Gastroesophageal sphincter (tissue), 4 donors: ENCODE measurements around the gene PADI4. TPM values are rescaled to one million over a fixed set of nuclear protein-coding genes. Genes with fewer than 3 reads are reported as not detected.
A peak's percentile ranks its signal among the peaks of the same experiment; 100 is the strongest.

ENCODE experiments used
- ATAC-seq: fragments of 150-250 bp; one replicate; pipeline ENCODE4 v1.9.1; 2016; ENCODE audit warnings: mild to moderate bottlenecking, moderate library complexity
- H3K27ac ChIP-seq, 4 donors: fragments of 200-600 bp; sonication (generic) in 3 of 4; 1 replicate in 3 of 4; 2 replicates in 1 of 4; pipeline ENCODE4 v1.5.1; 2016 to 2019
- H3K27me3 ChIP-seq: fragments of 200-600 bp; sonication (generic); one replicate; pipeline ENCODE4 v1.5.1; 2019
- H3K36me3 ChIP-seq, 2 donors: fragments of 200-600 bp; sonication (generic); one replicate each; pipeline ENCODE4 v1.5.1; 2019; ENCODE audit warnings: control low read depth in 1 of 2
- H3K4me1 ChIP-seq, 3 donors: fragments of 200-600 bp; sonication (generic); 1 replicate in 2 of 3; 2 replicates in 1 of 3; pipeline ENCODE4 v1.5.1; 2016 to 2019; ENCODE audit warnings: control low read depth in 2 of 3
- H3K4me3 ChIP-seq, 2 donors: fragments of 200-600 bp; sonication (generic); one replicate each; pipeline ENCODE4 v1.5.1; 2019; ENCODE audit warnings: mild to moderate bottlenecking in 1 of 2, moderate library complexity in 1 of 2
- H3K9me3 ChIP-seq, 3 donors: fragments of 200-600 bp; sonication (generic); one replicate each; pipeline ENCODE4 v1.5.1; 2017 to 2019; ENCODE audit warnings: control low read depth in 2 of 3
- EP300 ChIP-seq: sonication (generic); formaldehyde crosslinking; IDR thresholded peaks from one replicate; pipeline ENCODE4 v1.6.1; 2017; ENCODE audit warnings: antibody characterized with exemption, mild to moderate bottlenecking
- POLR2A ChIP-seq, 2 donors: fragments of 450-650 bp; IDR thresholded peaks; one replicate each; pipeline ENCODE4 v1.6.1; 2017; ENCODE audit warnings: antibody characterized with exemption in 2 of 2, mild to moderate bottlenecking in 2 of 2, moderate library complexity in 1 of 2
- POLR2AphosphoS5 ChIP-seq: sonication (generic); formaldehyde crosslinking; IDR thresholded peaks from one replicate; pipeline ENCODE4 v1.6.1; 2017; ENCODE audit warnings: antibody characterized with exemption
- WGBS, 2 donors: methylation state at CpG; one replicate each; pipeline ENCODE4 v1.1.5; 2018; ENCODE audit warnings: low coverage in 1 of 2; 5-methylcytosine and 5-hydroxymethylcytosine counted together
- total RNA-seq, 4 donors: library from RNA; depleted of rRNA; stranded (reverse); fragments of >200 nt; gene quantifications; one replicate each; pipeline ENCODE4 v1.1.0, GENCODE V29; 2016
- TF ChIP-seq, protein P1 (sequence below), 4 experiments: fragments of 200-600 bp in 2 of 4; fragments of 450-650 bp in 2 of 4; sonication (generic) in 1 of 4; IDR thresholded peaks; one replicate each; pipeline ENCODE4 v1.5.1; 2017 to 2019; ENCODE audit warnings: antibody characterized with exemption in 4 of 4, mild to moderate bottlenecking in 2 of 4, moderate library complexity in 2 of 4

PADI4 gene
- total RNA-seq, 4 donors from 2014 or later: 1.6 TPM; not detected in 3

DNA sequence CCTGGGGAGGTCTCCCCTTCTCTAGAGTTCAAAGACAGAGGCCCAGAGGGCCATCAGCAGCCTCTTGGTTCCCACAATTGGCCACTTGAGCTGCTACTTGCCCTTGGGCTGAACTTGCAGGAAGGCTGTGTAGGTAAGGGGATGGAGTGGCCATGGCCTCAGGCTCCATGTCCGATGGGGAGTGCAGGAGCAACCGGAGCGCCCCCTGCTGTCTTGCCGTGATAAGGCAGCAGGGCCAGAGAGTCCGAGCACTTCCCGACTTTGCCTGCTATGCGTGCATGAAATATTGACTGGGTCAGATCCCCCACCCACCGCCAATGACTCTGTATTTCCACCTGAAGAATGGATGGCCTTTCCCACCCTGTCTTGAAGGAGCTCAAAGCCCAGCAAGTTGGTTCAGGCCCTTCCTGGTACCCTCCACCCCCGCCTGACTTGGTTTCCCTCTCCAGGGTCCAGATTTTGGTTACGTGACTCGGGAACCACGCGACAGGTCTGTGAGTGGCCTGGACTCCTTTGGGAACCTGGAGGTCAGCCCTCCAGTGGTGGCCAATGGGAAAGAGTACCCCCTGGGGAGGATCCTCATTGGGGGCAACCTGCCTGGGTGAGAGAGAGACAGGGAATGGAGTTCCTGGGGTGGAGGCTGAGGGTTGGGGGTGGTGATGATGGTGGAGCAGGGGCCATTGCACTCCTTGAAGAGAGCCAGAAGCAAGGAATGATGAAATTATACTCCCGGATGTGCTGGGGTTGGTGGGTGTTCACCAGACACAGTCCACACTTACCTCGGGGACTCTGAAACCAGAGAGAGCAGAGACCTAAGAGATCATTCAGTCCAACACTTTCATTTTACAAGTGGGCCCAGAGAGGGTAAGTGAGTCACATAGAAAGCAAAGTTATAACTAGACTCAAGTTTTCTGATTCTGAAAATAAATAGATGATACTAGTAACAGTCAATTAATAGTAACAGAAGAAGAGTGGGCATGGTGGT lies 33.5 kb upstream of the PADI4 start:
- 52 to 63% methylated on average over 2 to 4 of the region's 15 CpGs for WGBS, 2 donors
- Histone ChIP-seq H3K4me3 (no peak overlapping the region), H3K27ac (no peak overlapping the region), H3K27me3 (peaks cover 48% of the 10 kb centered on the region), H3K4me1 (no peaks in the 10 kb centered on the region), H3K36me3 (no peaks in the 10 kb centered on the region), H3K9me3 (no peaks in the 10 kb centered on the region)
- no peak for ATAC-seq
- TF ChIP-seq POLR2AphosphoS5: no peak
- TF ChIP-seq, protein P1, sequence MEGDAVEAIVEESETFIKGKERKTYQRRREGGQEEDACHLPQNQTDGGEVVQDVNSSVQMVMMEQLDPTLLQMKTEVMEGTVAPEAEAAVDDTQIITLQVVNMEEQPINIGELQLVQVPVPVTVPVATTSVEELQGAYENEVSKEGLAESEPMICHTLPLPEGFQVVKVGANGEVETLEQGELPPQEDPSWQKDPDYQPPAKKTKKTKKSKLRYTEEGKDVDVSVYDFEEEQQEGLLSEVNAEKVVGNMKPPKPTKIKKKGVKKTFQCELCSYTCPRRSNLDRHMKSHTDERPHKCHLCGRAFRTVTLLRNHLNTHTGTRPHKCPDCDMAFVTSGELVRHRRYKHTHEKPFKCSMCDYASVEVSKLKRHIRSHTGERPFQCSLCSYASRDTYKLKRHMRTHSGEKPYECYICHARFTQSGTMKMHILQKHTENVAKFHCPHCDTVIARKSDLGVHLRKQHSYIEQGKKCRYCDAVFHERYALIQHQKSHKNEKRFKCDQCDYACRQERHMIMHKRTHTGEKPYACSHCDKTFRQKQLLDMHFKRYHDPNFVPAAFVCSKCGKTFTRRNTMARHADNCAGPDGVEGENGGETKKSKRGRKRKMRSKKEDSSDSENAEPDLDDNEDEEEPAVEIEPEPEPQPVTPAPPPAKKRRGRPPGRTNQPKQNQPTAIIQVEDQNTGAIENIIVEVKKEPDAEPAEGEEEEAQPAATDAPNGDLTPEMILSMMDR (IDR thresholded peaks at IDR 0.05): peak in 1 of 4 experiments; percentile 25

DNA sequence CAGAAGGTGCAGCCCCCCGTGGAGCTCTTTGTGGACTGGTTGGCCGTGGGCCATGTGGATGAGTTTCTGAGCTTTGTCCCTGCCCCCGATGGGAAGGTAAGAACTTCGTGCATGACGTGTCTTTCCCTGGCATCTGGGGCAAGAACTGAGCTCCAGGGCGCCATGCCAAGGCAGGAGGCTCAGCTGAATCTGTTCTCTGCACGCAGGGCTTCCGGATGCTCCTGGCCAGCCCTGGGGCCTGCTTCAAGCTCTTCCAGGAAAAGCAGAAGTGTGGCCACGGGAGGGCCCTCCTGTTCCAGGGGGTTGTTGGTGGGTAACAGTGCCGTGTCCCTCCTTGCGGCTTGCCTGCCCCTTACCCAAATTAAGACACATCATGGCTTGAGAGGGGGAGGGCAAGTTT lies 31.4 kb upstream of the PADI4 start:
- H3K4me1 ChIP-seq: no peaks in the 10 kb centered on the region
- H3K36me3 ChIP-seq: no peaks in the 10 kb centered on the region
- WGBS, 2 donors: 50% methylated on average over 2 of the region's 11 CpGs; no CpG with 5 or more reads in 1 of the 2 donors
- H3K27ac ChIP-seq: no peak overlapping the region
- H3K9me3 ChIP-seq: no peaks in the 10 kb centered on the region
- no peak overlapping the region for H3K4me3 ChIP-seq
- peaks cover 61% of the 10 kb centered on the region for H3K27me3 ChIP-seq
- no peak for ATAC-seq
- TF ChIP-seq POLR2AphosphoS5 (no peak), EP300 (no peak), POLR2A (IDR thresholded peaks at IDR 0.05) (no peak)
- TF ChIP-seq, protein P1 (IDR thresholded peaks at IDR 0.05): no peak

DNA sequence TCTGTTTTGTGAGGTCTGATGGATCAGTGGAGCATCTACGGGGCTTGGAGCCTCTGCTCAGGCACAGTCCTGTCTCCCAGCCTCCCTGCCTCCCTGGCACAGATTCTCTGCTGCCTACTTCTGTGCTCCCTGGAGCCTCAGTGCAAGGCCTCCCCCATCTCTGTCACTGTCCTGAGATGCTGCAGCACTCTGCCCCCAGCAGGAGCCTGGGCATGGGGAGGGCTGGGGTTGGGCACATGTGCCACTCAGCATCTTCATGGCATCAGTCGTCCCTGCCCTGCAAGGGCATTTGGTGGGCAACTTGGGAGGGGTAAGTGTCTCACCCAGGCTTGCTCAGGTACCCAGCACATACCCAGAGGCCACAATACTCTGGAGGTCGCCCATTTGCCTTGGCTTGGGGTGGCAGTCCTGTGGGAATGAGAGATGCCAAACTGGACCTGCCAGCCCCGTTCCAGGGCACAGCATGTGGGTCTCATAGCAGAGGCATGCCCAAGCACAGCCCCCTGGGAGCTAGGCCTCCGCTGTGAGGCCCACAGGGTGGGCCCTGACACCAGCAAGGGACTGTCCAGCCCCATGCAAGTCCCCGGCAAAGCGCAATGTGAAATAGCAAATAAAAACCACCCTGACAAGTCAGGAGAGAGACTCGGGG lies 30.4 kb upstream of the PADI4 start:
- 78% methylated on average over 7 of the region's 8 CpGs; no CpG with 5 or more reads in 1 of the 2 donors for WGBS, 2 donors
- TF ChIP-seq EP300 (no peak), POLR2AphosphoS5 (no peak), POLR2A (IDR thresholded peaks at IDR 0.05) (no peak)
- TF ChIP-seq, protein P1 (IDR thresholded peaks at IDR 0.05): no peak
- peaks cover 67% of the 10 kb centered on the region for H3K27me3 ChIP-seq
- no peaks in the 10 kb centered on the region for H3K36me3 ChIP-seq
- no peak overlapping the region for H3K4me3 ChIP-seq
- H3K9me3 ChIP-seq: no peaks in the 10 kb centered on the region
- no peak overlapping the region for H3K27ac ChIP-seq
- no peak for ATAC-seq
- no peaks in the 10 kb centered on the region for H3K4me1 ChIP-seq

DNA sequence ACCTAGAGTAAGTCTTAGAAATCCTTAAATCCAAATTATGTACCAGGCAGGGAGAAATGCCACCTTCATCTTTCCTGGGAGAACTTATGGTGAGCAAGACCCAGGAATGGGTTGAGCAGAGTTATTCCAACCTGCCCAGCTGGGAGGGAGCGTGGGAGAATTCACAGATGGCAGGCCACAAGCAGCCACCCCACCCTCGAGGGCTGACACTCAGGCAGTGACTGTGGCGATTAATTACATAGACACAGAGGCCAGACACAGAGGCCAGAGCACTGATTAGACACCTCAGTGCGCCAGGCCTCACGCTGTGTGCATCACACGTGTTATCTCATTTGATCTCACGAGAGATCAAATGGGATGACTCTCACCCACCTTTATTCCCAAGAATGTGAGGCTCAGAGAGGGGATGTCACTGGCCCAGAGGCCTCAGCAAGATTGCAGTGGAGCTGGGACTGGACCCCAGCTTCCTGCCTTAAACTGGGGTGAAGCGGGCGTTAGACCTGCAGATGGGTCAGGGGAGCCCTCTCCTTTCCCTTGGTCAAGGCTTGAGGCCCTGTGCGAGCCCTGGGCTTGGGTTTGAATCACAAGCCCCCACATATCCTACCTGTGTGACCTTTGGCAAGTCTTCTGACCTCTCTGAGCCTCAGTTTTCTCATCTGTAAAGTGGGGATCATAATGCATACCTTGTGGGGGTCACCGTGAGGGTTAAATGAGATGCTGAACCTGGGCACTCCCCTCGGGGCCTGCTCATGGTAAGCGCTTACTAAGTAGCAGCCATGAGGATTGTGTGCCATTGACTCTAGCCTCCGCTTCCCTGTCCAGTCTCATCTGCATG lies 28.8 kb upstream of the PADI4 start:
- no CpG with 5 or more reads among the region's 14 CpGs for WGBS, 2 donors
- no peak for TF ChIP-seq POLR2A (IDR thresholded peaks at IDR 0.05)
- TF ChIP-seq POLR2AphosphoS5: no peak
- TF ChIP-seq, protein P1 (IDR thresholded peaks at IDR 0.05): no peak
- TF ChIP-seq EP300: no peak
- no peaks in the 10 kb centered on the region for H3K4me1 ChIP-seq
- H3K9me3 ChIP-seq: no peaks in the 10 kb centered on the region
- H3K4me3 ChIP-seq: no peak overlapping the region
- no peak overlapping the region for H3K27ac ChIP-seq
- H3K27me3 ChIP-seq: peaks cover 67% of the 10 kb centered on the region
- ATAC-seq: no peak
- H3K36me3 ChIP-seq: no peaks in the 10 kb centered on the region
